GM18517 (cell line): ENCODE measurements around the gene GALNT4.

Source experiments
- ATAC-seq: cut with Tn5 transposase; IDR thresholded peaks from one replicate; pipeline ENCODE4 v1.9.1; 2021; ENCODE audit warnings: mild to moderate bottlenecking, moderate library complexity; ENCODE audit not compliant: unreplicated experiment

The GALNT4 gene

DNA sequence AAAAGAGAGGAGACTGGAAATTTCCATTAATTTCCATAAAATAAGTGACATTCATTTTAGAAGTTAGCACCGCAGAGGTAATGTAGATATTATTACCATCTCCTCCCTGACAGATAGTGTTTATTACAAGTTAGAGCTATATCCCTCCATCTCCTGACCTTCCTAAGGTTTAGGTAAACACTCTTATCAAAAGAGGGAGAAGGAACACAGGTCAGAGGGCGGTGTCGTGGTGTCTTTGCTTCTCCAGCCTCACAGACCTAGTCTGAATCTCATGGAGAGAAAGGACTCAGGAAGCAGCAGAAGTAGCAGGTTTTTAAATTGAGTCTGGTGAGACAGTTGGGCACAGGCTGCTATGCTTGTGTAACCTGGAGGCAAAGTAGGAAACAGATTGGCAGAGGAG, 12.8 kb upstream of the GALNT4 start:
- ATAC-seq: no peak

DNA sequence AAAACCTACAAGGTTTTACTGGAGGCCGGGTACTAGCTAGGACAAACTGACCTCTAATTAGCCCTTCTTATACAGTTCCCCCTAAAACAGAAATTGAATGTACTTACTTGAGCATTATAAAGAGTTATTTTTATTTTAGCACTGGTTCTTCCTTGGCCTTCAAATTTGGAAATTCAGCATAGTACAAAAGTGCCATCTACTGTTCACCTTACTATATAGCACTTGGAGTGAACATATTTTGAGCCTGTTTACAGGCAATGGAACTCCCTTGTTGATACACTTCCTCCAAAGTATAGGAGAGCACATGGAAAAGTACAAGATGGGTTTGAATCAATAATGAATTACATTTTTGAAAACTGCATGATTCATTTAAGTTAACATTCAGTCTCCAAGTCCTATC, 5.1 kb upstream of the GALNT4 start:
- ATAC-seq: peak; percentile 34

DNA sequence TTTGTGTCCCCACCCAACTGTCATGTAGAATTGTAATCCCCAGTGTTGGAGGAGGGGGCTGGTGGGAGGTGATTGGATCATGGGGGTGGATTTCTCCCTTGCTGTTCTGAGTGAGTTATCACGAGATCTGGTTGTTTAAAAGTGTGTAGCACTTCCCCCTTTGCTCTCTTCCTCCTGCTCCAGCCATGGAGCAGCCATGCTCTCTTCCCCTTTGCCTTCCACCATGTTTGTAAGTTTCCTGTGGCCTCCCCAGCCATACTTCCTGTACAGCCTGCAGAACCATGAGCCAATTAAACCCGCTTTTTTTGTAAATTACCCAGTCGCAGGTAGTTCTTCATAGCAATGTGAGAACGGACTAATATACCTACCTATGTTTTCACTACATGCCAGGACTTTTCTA, 3.8 kb upstream of the GALNT4 start:
- no peak for ATAC-seq

DNA sequence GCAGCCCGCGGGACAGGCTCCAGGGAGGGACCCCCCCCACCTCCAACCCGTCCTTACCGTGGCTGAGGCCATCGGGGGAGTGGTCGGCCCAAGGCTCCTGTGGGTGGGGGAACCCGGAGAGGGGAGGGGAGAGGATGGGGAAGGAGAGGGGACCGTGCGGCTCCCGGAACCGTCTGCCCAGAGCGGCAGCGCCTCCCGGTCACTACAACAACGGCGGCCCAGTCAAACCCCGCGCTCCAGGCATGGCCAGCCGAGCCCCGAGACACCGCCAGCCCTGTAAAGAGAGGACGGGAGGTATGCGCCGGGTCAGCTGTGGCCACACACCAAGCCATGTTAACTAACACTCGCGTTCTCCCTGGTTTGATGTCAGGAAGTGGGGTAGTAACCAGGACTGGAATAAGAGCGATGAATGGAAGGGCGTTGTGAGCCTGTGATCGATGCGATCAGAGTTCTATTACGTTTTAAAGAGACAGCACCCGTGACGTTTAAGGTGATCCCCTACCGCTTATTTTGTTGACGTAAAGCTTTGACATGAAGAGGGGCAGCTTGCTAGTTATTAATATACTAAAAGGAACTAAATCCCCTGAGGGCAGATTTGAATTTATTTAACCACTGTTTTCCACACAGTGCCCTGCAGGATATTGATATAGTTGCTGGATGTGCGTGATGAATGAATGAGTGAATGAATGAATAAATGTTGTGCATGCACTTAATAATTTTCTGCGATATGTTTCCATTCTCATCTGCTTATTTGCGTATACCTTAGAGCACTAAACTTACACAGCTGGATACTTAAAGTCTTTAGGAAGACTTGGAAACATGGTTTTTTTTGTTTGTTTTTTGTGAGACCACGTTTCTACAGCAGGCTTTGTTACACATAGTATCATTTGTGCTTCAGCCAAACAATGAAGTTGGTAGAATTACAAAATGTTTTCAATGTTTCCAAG, 1.5 kb upstream of the GALNT4 start, which contains the start of gene POC1B:
POC1B (minus strand) TSS at position 224 of the 947 bp plus-strand sequence; CDS start at position 72, 152 bp downstream.
- ATAC-seq: peak; percentile 66

DNA sequence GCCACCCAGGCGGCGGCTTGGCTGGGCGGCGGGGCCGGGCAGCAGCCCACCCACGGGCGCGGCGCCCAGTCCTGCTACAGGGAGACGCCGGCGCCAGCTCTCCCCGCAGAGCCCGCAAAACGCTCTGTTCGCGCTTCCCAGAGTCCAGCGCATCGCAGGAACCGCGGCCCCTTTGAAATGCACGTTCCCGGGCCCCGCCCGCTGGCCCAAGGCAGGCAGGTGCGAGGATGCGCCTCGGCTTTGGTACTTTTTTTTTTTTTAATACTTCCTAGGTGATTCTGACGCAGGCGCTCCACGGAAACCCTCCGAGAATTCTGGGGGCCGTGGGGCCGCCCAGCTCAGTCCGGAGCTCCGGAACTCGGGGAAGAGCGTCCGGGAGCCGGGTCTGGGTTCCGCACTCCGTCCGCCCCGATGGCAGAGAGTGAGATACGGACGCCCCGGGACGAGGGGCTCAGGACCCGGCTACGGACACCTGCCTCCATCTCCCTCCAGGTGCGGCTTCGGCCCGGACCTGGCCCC, 768 bp upstream of the GALNT4 start:
- ATAC-seq: peak; percentile 30

DNA sequence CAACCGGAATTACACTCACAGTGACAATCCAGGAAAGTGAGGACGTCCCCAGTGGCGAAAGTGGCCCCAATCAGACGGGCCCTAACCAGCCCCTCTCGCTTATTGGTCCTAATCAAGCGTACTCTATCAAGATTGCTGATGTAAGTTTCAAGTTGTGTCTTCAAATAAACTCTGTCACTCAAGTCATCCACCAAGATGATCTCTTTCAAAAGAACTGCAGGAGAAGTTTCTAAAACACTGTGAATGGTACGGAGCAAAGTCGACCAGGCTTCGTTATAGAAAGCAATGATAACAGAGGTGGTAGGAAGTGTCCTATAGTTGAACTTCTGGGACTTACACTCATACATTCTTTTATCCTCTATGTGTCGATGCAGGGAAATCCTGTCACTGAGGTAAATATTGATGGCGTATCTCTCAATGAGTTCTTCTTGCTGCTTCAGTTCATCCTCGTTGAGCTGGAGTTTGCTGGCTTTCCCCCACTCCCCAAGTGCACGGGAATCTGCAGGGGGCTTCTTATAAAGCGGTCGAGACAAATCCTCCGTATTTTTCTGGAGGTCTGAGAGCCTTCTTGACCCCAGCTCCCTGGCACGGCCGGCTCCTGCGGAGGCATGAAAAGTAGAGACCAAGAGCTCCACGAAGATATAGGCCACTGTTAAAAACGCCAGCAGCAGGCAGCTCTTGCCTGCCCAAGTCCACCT, 604 bp downstream of the GALNT4 start:
- ATAC-seq: no peak

DNA sequence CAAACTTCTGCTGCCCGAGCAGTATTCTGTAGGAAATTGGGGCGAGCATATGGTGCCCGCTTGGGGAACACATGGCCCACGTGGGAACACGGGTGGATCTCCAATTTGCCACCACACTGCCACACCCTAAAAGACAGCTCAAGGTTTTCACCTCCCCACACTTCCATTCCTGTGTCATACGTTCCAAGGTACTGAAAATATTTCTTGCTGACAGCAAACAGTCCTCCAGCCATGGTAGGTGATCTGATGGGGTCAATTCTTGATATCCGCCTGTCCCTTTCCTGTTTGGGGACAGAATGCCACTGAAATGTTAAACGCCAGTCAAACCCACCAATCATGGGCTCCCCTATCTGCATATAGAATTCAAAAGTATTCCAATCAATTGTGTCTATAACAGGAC, 1.2 kb downstream of the GALNT4 start:
- no peak for ATAC-seq

DNA sequence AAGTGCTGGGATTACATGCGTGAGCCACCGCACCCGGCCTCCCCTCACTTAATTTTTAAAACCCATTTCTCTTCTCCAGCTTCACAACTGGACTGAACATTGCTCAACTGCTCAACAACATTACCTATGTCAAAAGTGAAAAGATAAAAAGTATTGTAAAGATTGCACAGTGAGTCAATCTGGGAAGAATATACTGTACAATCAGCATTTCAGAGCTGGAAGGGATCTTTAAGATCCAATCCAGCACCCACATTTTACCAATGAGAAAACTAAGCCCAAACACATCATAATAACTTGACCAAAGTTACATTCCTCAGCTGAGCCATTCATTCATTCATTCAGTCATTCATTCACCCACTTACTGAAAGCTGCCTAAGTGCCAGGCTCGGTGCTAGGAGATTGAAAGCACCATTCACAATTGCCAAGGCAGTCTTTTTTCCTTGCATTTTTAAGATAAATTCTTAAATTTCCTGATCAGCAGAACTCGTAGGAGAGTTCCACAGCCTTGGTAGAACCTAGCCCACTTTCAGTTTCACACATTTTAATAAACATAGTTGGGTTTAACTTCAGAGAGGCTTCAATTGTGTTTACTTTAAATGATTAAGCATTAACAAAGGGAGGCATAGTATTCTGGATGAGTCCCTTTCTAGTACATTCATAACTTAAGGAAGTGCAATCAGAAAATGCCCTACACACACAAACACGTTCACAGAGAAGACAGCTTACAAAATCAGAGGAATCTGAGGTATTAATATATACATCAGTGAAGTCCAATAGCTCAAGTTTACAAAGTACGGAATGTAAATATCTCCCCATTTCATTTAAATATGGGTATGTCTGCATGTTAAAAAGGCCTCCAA, 3.0 kb downstream of the GALNT4 start:
- ATAC-seq: no peak

DNA sequence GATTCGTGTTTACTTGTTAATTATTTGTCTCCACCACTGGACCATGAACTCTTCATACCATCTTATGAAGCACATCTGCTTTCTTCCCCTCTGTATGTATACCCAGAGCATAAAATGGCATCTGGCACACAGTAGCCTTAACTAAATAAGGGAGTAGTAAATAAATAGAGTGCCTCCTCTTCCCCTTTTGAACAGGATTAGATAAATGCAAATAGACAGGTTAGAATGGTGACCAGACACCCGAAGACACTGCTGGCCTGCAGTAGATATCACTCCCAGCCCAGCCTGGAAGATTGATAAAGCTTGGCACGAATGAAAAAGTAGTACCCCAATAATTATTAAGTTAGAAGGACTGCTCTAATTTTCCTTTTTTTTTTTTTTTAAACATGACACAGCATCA, 6.9 kb downstream of the GALNT4 start:
- no peak for ATAC-seq

DNA sequence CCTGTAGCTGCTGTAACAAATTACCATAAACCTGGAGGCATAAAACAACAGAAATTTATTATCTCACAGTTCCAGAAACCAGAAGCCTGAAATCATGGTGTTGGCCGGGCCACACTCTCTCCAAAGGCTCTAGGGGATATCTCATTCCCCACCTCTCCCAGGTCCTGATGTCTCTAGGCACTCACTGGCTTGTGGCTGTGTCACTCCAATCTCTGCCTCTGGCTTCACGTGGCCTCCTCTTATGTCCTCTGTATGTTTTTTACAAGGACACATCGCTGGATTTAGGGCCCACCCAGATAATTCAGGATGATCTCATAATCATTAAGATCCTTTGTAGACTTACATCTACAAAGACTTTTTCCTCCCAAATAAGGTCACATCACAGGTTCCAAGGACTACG, 8.0 kb downstream of the GALNT4 start:
- no peak for ATAC-seq

DNA sequence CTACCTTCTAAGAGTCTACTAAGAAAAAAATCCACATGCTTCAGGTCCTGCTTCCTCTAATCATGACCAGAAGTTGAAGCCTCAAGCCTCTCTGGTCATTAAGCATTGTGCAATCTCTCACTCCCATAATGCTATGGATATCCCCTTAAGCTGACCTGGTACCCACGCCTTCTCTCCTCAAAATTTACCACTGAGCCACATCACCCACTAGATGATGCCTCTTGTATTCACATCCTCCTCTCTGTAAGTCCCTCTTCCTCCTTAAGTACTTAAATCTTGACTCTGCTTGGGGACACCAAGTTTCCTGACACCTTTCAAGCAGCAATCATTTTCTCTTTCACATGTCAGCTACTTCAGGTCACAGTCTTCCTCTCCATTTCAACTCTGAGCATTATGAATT, 9.8 kb downstream of the GALNT4 start:
- ATAC-seq: no peak

DNA sequence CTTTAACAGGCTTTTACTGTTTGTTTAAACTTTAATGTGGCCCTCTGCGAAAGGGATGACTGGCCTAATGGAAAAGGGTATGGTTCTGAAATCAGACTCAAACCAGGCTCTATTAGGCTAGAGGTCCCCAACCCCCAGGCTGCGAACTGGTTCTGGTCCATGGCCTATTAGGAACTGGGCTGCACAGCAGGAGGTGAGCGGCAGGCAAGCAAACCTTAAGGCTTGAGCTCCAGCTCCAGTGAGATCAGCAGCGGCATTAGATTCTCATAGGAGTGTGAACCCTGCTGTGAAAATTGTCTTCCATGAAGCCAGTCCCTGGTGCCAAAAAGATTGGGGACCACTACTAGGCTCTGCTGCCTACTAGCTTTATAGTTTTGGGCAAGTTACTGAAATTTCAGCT, 11.1 kb downstream of the GALNT4 start:
- no peak for ATAC-seq

DNA sequence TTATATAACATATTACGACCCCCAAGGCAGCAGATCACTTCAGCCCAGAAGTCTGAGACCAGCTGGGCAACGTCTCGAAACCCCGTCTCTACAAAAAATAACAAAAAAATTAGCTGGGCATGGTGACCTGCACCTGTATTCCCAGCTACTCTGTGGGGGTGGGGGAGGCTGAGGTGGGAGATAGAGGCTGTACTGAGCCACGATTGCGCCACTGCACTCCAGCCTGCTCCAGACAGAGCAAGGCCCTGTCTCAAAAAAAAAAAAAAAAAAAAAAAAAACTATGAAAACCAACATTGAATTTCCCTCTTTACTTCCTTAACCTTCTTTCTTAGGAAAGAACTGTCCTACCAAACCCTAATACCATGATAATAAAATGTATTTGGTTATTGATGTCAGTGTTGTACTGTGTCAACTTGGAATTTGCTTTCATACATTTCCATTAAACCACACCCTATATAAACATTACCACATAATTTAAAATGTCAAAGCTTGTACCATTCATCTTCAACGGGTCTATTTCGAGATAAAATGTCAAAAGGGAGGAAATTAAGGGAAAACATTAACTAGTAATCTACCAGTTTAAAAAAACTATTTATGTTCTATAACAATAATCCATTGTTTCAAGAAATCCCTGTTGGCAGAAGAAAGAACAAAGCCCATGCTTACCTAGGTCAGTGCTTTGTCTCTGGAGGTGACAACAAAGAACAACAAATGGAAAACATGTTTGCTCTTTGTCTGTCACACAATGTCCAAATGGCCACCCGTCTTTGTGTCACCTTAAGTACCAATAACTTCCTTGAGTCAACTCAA, 17.4 kb downstream of the GALNT4 start:
- no peak for ATAC-seq

DNA sequence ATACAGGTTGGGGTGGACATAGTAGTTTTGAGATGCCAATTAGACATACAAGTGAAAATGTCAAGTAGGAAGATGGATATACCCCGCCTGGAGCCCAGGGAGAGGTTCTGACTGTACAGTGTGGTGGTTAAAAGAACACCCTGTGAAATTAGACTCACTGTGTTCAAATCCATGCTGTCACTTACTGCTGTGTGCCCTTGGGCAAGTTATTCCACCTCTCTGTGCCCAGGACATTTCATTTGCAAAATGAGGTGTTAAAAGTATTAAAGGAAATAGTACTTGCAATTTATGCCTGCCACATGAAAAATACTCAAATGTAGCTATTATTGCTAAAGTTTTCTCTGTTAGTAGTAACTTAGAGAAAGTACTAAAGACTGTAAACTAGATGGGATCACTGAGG, 18.5 kb downstream of the GALNT4 start:
- no peak for ATAC-seq

DNA sequence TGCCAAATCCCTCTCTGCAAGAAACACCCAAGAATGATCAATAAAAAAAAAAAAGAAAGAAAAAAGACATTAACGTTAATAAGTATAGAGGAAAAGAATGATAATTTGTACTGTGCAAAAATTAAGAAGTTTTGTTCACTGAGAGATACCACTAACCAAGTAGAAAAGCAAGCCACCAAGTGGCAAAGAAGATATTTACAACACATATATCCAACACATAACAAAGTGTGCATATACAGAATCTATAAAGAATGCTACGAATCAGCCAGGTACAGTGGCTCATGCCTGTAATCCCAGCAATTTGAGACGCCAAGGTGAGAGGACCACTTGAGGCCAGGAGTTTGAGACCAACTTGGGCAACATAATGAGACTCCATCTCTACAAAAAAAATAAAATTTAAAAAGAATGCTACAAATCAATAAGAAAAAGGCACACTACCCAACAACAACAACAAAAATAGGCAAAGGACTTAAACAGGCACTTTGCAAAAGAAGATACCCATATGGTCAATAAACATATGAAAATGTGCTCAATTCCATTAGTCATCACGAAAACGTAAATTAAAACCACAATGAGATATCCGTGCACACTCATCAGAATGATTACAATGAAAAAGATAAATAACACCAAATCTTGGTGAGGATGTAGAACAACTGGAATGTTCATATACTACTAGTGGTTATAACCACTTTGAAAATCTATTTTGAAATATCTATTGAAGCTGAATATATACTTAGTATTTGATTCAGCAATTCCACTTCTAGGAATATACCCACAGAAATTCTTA, 19.8 kb downstream of the GALNT4 start:
- no peak for ATAC-seq

DNA sequence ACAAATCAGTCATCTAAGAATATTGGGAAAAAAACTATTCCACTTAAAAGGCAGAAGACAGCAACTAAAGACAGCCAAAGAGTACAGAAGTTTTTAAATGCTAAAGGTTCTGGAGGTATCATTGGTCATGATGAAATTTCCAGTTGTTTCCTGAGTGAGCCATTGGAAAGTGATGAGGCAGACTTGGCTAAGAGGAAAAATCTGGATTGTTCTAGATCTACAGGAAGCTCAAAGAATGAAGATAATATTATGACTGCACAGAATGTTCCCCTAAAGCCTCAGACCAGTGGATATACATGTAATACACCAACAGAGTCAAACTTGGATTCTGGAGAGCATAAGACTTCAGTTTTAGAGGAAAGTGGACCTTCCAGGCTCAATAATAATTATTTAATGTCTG, 22.8 kb downstream of the GALNT4 start:
- ATAC-seq: no peak

DNA sequence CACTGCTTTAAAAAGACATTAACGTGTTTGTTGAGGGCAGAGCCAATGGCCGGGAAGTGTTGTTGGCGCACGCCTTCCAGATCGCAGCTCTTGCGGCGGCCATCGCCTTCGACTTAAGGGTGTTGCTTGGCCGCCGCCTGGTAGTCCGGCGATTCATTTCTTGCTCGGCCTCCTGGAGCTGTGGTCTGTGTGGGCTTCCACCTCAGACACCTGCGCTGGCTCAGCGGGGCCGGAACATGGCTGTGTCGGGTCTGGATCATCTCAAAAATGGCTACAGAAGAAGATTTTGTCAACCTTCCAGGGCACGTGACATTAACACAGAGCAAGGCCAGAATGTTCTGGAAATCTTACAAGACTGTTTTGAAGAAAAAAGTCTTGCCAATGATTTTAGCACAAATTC, 24.7 kb downstream of the GALNT4 start:
- no peak for ATAC-seq

DNA sequence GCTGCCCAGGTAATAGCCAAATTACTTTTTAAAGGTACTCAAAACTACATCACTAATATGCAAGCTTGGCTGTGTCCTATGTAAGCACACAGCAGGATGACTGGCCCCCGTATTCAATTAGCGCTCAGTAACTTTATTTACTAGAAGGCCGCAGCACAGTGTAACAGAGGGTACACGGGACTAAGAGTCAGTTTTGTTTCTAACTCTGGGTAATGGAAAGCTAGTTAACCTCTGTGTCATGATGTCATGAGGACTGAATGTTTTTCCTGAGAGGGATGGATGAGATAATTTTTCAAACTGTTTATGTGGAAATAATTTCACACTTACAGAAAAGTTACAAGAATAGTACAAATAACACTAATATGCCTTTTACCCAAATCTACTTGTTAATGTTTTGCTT, 27.1 kb downstream of the GALNT4 start:
- no peak for ATAC-seq

DNA sequence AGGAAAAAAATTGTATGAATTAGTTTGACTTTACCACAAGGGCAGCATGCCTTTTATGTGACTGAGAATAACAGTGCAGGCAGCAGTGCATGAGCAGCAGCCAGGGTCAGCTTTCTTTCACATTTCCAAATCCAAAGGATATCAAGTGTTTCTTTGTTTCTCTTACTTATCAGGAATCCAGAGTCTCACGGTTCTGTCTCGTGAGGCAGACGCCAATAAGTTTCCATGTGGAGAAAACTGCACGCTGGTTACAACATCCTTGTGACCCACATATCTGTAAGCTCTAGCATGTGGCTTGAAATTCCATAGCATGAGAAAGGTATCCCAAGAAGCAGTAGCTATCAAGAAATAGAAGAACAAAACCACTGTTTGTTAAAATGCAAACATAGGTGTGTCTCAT, 27.6 kb downstream of the GALNT4 start:
- no peak for ATAC-seq
